Left lung (tissue), 10 donors: ENCODE measurements around the gene HIP1. TPM values are rescaled to one million over a fixed set of nuclear protein-coding genes. Genes with fewer than 3 reads are reported as not detected.
"Not testable (repeated sequence)": the region's sequence is repeated elsewhere in the genome, so short reads cannot be mapped to it uniquely, and the experiment has no call there.

ENCODE experiments used
- ATAC-seq: fragments of 200-7000 bp; cut with Tn5 transposase; one replicate; pipeline ENCODE4 v1.9.1; 2020; ENCODE audit warnings: moderate library complexity
- DNase-seq, 4 donors: peaks; one replicate each; pipeline ENCODE4 v3.0.0-alpha.2; 2013 to 2020
- H3K27ac ChIP-seq, 2 donors: fragments of 200-600 bp; sonication (generic) in 1 of 2; one replicate each; pipeline versions ENCODE4 v1.5.0 to v1.8.0; 2020 to 2021
- H3K27me3 ChIP-seq, 2 donors: fragments of 200-600 bp; sonication (generic) in 1 of 2; one replicate each; pipeline versions ENCODE4 v1.5.0 to v1.8.0; 2020 to 2021
- H3K36me3 ChIP-seq, 2 donors: fragments of 200-600 bp; sonication (generic) in 1 of 2; one replicate each; pipeline versions ENCODE4 v1.5.0 to v1.8.0; 2020 to 2021
- H3K4me1 ChIP-seq, 2 donors: fragments of 200-600 bp; one replicate each; pipeline ENCODE4 v1.8.0; 2021
- H3K4me3 ChIP-seq, 2 donors: fragments of 200-600 bp; sonication (generic) in 1 of 2; one replicate each; pipeline versions ENCODE4 v1.5.0 to v1.8.0; 2020 to 2021; ENCODE audit warnings: mild to moderate bottlenecking in 1 of 2
- H3K9me3 ChIP-seq, 2 donors: fragments of 200-600 bp; sonication (generic) in 1 of 2; one replicate each; pipeline versions ENCODE4 v1.5.0 to v1.8.0; 2020 to 2021
- CTCF ChIP-seq, 2 donors: fragments of 200-600 bp; sonication (generic) in 1 of 2; IDR thresholded peaks; one replicate each; pipeline versions ENCODE4 v1.5.0 to v1.8.0; 2021; ENCODE audit warnings: antibody characterized with exemption in 2 of 2
- intact Hi-C, 2 donors: fragments of 100-400 bp; cut with DNase I; formaldehyde crosslinking; loops; one replicate each; pipeline versions ENCODE4 v1.11.2 to v1.14.2; 2022
- polyA plus RNA-seq, 6 donors: library from polyadenylated mRNA; unstranded; fragments of 120-200 nt; gene quantifications; one replicate each; pipeline ENCODE4 v1.2.1, GENCODE V29; 2013; ENCODE audit not compliant: insufficient read length in 6 of 6
- total RNA-seq, 2 donors: library from RNA; stranded (reverse); fragmentation: NEBNext Ultra II Directional; extraction: Animal tissue kit (Norgen Biotek cat#: 25700); gene quantifications; one replicate each; pipeline ENCODE4 v1.2.1, GENCODE V29; 2021
- donor health status: DM: no; HTN: yes; CAD: no.
- donor health status: DM: no; HTN: no; CAD: no.

The HIP1 gene
- total and polyA plus RNA-seq, 8 donors: 41.9 to 84.2 (median 46.0) TPM

- Histone ChIP-seq H3K27me3 (no peaks in the 10 kb centered on the region), H3K36me3 (no peaks in the 10 kb centered on the region), H3K4me3 (no peak within 1 kb of the TSS), H3K4me1 (no peaks in the 10 kb centered on the region), H3K27ac (peak within 1 kb of the TSS in 1 of 2 donors; percentile 13), H3K9me3 (no peaks in the 10 kb centered on the region)
- ATAC-seq (peak; percentile 51), DNase-seq (no peak)
- intact Hi-C loops: no loop called here
- no peak for TF ChIP-seq CTCF (IDR thresholded peaks at IDR 0.05)
Measured at GRCh38 chr7:75772081-75773077, 33.6 kb upstream of the HIP1 start, which contains the start of gene CCL26. CCL26 (minus strand) TSS chr7:75772211; CDS start chr7:75772176, 35 bp downstream.

- DNase-seq (no peak), ATAC-seq (no peak)
- Histone ChIP-seq H3K4me3 (no peak overlapping the region), H3K36me3 (no peaks in the 10 kb centered on the region), H3K27ac (no peak overlapping the region), H3K9me3 (no peaks in the 10 kb centered on the region), H3K27me3 (no peaks in the 10 kb centered on the region), H3K4me1 (no peaks in the 10 kb centered on the region)
- TF ChIP-seq CTCF (IDR thresholded peaks at IDR 0.05): no peak
- intact Hi-C loops: no loop called here
Measured at GRCh38 chr7:75771224-75771623, 32.5 kb upstream of the HIP1 start.

- Histone ChIP-seq H3K4me3 (no peak overlapping the region), H3K9me3 (no peaks in the 10 kb centered on the region), H3K27me3 (no peaks in the 10 kb centered on the region), H3K27ac (no peak overlapping the region), H3K36me3 (no peaks in the 10 kb centered on the region), H3K4me1 (peaks cover 0 to 6% of the 10 kb centered on the region in 2 donors)
- TF ChIP-seq CTCF (IDR thresholded peaks at IDR 0.05): peak in 1 of 2 donors; percentile 62
- intact Hi-C loops: no loop called here
- DNase-seq: peak in 2 of 4 donors; percentile 39 to 69
- peak; percentile 93 for ATAC-seq
Measured at GRCh38 chr7:75762350-75762917, 23.7 kb upstream of the HIP1 start.

GRCh38 chr7:75761801-75762200, 23.1 kb upstream of the HIP1 start:
- H3K4me3 ChIP-seq, H3K36me3 ChIP-seq, intact Hi-C loops, H3K9me3 ChIP-seq, H3K4me1 ChIP-seq, ATAC-seq, H3K27ac ChIP-seq, H3K27me3 ChIP-seq, DNase-seq: not testable (repeated sequence)

- intact Hi-C loops: no loop called here
- peaks cover 0 to 6% of the 10 kb centered on the region in 2 donors for H3K4me1 ChIP-seq
- ATAC-seq: no peak
- TF ChIP-seq CTCF (IDR thresholded peaks at IDR 0.05): no peak
- no peaks in the 10 kb centered on the region for H3K9me3 ChIP-seq
- H3K36me3 ChIP-seq: no peaks in the 10 kb centered on the region
- H3K27me3 ChIP-seq: no peaks in the 10 kb centered on the region
- no peak for DNase-seq
- H3K4me3 ChIP-seq: no peak overlapping the region
- no peak overlapping the region for H3K27ac ChIP-seq
Measured at GRCh38 chr7:75758491-75758890, 19.8 kb upstream of the HIP1 start.
